SJSA1 (cell line): ENCODE results near the gene VWF. TPM values are rescaled to one million over a fixed set of nuclear protein-coding genes. Genes with fewer than 3 reads are reported as not detected.
A peak's percentile ranks its signal among the peaks of the same experiment; 100 is the strongest.
"Not testable (repeated sequence)": the region's sequence is repeated elsewhere in the genome, so short reads cannot be mapped to it uniquely, and the experiment has no call there.

ENCODE experiments used
- DNase-seq, 2 experiments: peaks; one replicate each; pipeline ENCODE4 v3.0.0-alpha.2; 2015 to 2020; ENCODE audit warnings: low spot score in 2 of 2, low read depth in 1 of 2
- H3K27ac ChIP-seq: fragments of 250-450 bp; sonication (Bioruptor Pico); 2 replicates; pipeline ENCODE4 v1.5.1; 2020; ENCODE audit warnings: mild to moderate bottlenecking, moderate library complexity
- H3K27me3 ChIP-seq: fragments of 250-450 bp; sonication (Bioruptor Pico); replicated peaks from 2 replicates; pipeline ENCODE4 v1.5.1; 2020; ENCODE audit warnings: mild to moderate bottlenecking, moderate library complexity
- H3K36me3 ChIP-seq: fragments of 250-450 bp; sonication (Bioruptor Pico); 2 replicates; pipeline ENCODE4 v1.5.1; 2020; ENCODE audit warnings: mild to moderate bottlenecking
- H3K4me1 ChIP-seq: fragments of 250-450 bp; sonication (Bioruptor Pico); replicated peaks from 2 replicates; pipeline ENCODE4 v1.6.1; 2021; ENCODE audit warnings: mild to moderate bottlenecking
- H3K4me3 ChIP-seq: fragments of 250-450 bp; sonication (Bioruptor Pico); 2 replicates; pipeline ENCODE4 v1.5.1; 2020; ENCODE audit warnings: mild to moderate bottlenecking
- H3K9me3 ChIP-seq: fragments of 250-450 bp; sonication (Bioruptor Pico); replicated peaks from 2 replicates; pipeline ENCODE4 v1.5.1; 2020; ENCODE audit warnings: mild to moderate bottlenecking
- total RNA-seq: library from RNA; depleted of rRNA; stranded (reverse); fragments of >200 nt; shearing (Covaris generic); gene quantifications from 2 replicates; pipeline ENCODE4 v1.2.3, GENCODE V29; 2014

The VWF gene
- total RNA-seq, 1 experiment from 2014 or later, result 0.50 TPM

- H3K36me3 ChIP-seq, result no peaks in the 10 kb centered on the region
- peak in 1 of 2 experiments; percentile 28 for DNase-seq
Measured at GRCh38 chr12:6030081-6030480, 94.4 kb downstream of the VWF start.

GRCh38 chr12:6029401-6029800 is 95.1 kb downstream of the VWF start:
- no peak overlapping the region for H3K27ac ChIP-seq
- H3K9me3 ChIP-seq, result 0 out of 2 replicates have a peak, but pooled peaks cover 5% of the 10 kb centered on the region
- no peaks in the 10 kb centered on the region for H3K4me1 ChIP-seq
- DNase-seq, result peak in 1 of 2 experiments; percentile 29
- no peaks in the 10 kb centered on the region for H3K27me3 ChIP-seq
- H3K36me3 ChIP-seq, result no peaks in the 10 kb centered on the region
- H3K4me3 ChIP-seq, result no peak overlapping the region

More at GRCh38 chr12:6030081-6030480, 94.4 kb downstream of the VWF start:
- Histone ChIP-seq H3K4me3 (no peak overlapping the region), H3K4me1 (no peaks in the 10 kb centered on the region), H3K27me3 (no peaks in the 10 kb centered on the region), H3K27ac (no peak overlapping the region), H3K9me3 (0 out of 2 replicates have a peak, but pooled peaks cover 5% of the 10 kb centered on the region)

DNA sequence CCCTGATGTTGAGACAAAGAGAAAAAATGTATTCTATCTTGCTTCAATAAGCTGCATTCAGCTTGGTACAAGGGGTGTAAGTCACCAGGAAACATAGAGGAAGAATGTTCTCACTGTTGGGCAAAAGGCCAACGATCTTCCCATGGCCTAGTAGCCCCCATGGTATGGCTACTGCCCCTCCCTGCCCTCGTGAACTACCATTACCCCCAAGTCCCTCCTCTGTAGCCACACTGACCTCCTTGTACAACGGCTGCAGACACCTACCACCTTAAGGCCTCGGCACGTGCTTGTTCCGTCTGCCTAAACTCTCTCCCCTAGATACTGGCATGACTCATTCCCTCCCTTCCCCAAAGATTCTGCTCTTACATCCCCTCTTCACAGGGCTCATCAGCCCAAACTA is 97.5 kb downstream of the VWF start:
- Histone ChIP-seq H3K36me3 (no peaks in the 10 kb centered on the region), H3K27ac (no peak overlapping the region), H3K4me3 (no peak overlapping the region), H3K27me3 (no peaks in the 10 kb centered on the region), H3K4me1 (no peaks in the 10 kb centered on the region), H3K9me3 (0 out of 2 replicates have a peak, but pooled peaks cover 5% of the 10 kb centered on the region)
- no peak for DNase-seq

GRCh38 chr12:6025703-6026298 is 98.7 kb downstream of the VWF start:
- not testable (repeated sequence) for H3K4me3 ChIP-seq, H3K27me3 ChIP-seq, DNase-seq, H3K4me1 ChIP-seq, H3K27ac ChIP-seq, H3K36me3 ChIP-seq, H3K9me3 ChIP-seq

DNA sequence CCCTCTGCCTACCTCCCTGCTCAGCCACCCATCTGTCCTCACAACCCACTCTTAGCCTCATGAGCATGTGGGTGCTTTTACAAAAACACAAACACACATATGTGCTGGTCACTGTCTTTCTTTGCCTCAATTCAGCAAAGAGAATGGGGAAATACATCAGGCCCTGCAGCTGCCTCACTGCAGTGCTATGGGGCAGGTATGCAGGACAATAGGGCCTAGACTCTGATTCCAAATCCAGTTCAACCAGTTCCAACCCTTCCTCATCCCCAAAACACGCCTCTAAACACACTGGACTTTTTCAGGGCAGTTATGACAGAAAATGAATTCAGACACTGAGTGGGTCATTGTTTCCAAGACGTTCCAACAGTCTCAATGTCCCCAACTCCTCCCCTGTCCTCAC is 100.4 kb downstream of the VWF start:
- not testable (repeated sequence) for H3K4me1 ChIP-seq, H3K4me3 ChIP-seq, H3K27ac ChIP-seq, H3K9me3 ChIP-seq, H3K27me3 ChIP-seq, H3K36me3 ChIP-seq, DNase-seq

DNA sequence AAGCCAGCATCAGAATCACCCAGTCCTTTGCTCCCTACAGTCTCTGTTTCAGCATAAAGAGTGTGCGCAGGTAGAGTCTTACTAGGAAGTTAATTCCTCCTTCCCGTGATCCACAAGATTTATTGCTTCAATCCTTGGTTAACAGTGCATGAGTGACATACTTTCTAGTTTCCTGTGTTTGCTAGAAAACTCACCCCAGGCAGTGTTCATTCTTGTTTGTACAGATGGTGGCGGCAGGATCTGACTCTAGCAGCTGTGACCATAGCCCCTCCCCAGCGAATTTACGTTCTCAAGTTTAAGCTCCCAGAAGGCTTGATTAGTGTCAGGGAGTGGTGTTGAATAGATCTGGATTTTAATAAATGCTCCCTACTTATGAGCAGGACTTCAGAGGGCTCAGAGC is 103.5 kb downstream of the VWF start:
- Histone ChIP-seq H3K9me3 (no peaks in the 10 kb centered on the region), H3K4me1 (no peaks in the 10 kb centered on the region), H3K27me3 (no peaks in the 10 kb centered on the region), H3K4me3 (no peak overlapping the region), H3K36me3 (no peaks in the 10 kb centered on the region), H3K27ac (no peak overlapping the region)
- DNase-seq, result no peak

DNA sequence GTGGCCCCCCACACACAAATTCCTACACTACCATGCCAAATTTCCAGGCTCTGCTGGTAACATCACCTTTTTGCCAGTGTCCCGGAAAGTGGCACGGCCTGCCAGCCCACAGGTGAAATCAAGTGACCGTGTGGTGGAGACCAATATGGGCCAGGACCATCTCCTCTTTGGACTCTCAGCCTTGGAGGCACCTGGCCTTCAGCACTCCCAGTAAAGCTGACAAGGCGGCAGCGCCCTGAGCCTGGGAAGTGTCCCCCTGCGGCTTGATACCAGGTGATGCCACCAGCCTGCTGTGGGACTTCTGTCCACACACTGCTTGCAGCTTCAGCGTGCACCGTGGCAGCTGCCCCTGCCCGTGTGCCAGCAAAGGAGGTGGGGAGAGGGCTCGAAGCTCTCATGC is 104.0 kb downstream of the VWF start:
- not testable (repeated sequence) for H3K27me3 ChIP-seq, H3K4me3 ChIP-seq, H3K9me3 ChIP-seq, H3K36me3 ChIP-seq, DNase-seq, H3K27ac ChIP-seq, H3K4me1 ChIP-seq

GRCh38 chr12:6019256-6019655 is 105.2 kb downstream of the VWF start:
- not testable (repeated sequence) for H3K27ac ChIP-seq, H3K36me3 ChIP-seq, H3K9me3 ChIP-seq, H3K27me3 ChIP-seq, DNase-seq, H3K4me3 ChIP-seq, H3K4me1 ChIP-seq

GRCh38 chr12:6018265-6018664 is 106.2 kb downstream of the VWF start:
- Histone ChIP-seq H3K4me1 (no peaks in the 10 kb centered on the region), H3K36me3 (no peaks in the 10 kb centered on the region), H3K27ac (no peak overlapping the region), H3K9me3 (no peaks in the 10 kb centered on the region), H3K27me3 (no peaks in the 10 kb centered on the region), H3K4me3 (no peak overlapping the region)
- DNase-seq, result no peak

- Histone ChIP-seq H3K36me3 (no peaks in the 10 kb centered on the region), H3K9me3 (no peaks in the 10 kb centered on the region)
- no peak for DNase-seq
Measured at GRCh38 chr12:6016756-6017155, 107.7 kb downstream of the VWF start.

DNA sequence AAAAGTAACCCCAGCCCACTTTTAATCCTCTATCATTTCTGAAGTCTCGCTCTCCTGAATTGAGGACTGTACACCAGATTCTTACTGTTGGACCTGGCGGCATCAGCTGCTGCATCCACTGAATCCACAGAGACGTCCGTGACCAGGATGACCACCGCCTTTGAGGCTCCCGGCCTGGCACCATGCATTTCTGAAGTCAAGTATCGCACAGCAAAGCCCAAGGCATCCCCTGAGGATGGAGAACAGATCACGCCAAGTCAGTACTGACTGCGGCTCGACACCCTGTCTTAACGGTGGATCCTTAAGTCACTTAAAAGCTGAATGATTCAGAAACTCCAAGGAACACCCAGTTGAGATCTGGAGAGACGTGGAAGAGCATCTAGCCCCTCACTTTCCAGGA is 108.5 kb downstream of the VWF start:
- not testable (repeated sequence) for H3K27me3 ChIP-seq, H3K36me3 ChIP-seq, H3K4me1 ChIP-seq, H3K9me3 ChIP-seq, H3K27ac ChIP-seq, H3K4me3 ChIP-seq, DNase-seq

More at GRCh38 chr12:6016756-6017155, 107.7 kb downstream of the VWF start:
- Histone ChIP-seq H3K4me1 (no peaks in the 10 kb centered on the region), H3K27me3 (no peaks in the 10 kb centered on the region), H3K27ac (no peak overlapping the region), H3K4me3 (no peak overlapping the region)

DNA sequence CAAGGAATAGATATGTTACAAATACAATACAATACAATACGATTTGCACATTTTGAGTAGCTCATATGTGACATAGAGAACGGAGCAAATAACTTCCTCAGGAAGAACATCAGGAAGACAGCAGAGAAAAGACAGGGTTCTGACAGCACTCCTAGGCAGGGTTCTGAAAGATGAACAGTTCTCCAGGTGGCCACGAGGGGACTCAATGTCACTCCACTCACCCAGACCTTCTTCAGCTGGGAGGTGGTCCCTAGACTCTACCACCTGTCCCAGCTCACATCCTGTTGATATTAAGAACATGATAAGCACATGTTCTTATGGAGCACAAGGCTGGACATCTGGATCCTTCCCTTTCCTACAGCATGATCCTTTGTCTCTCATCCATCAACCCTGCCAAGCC is 109.2 kb downstream of the VWF start:
- not testable (repeated sequence) for H3K4me1 ChIP-seq, H3K36me3 ChIP-seq, DNase-seq, H3K27me3 ChIP-seq, H3K4me3 ChIP-seq, H3K27ac ChIP-seq, H3K9me3 ChIP-seq

DNA sequence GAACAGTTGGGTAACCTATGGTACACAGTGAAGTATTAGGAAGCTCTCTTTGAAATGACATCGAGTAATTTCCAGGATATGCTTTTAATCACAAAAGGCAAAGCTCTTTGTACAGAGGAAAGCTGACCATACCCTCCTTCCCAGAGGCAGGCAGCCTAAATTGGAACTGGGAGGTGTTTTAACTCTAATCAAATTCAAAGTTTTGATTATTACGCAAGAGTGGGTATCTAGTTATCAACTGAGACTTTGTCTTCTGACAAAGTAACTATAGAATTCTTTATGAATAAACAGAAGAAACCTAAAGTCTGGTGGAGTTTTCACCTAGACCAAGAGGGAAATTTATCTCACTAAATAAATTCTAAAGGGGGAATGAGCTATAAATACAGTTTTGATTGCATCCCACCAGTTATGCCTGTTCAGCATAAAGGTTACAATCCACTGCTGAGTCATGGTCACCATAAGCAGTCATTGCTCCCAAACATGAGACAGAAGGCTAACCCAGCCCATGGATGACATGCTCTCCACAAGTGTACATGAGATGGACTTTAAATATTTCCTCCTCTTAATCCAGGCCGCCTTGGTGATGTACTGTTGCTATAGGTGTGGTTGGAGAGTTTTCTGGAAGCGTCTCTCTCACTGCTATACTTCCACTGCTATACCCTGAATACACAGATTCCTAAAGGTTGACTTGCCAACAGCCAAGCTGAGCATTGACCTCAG is 113.7 kb downstream of the VWF start:
- H3K27ac ChIP-seq, H3K4me3 ChIP-seq, H3K27me3 ChIP-seq, H3K9me3 ChIP-seq, H3K36me3 ChIP-seq, H3K4me1 ChIP-seq, DNase-seq: not testable (repeated sequence)

GRCh38 chr12:5997260-5997659 is 127.2 kb downstream of the VWF start:
- no peaks in the 10 kb centered on the region for H3K36me3 ChIP-seq
- DNase-seq, result no peak
- H3K9me3 ChIP-seq, result no peaks in the 10 kb centered on the region
- no peaks in the 10 kb centered on the region for H3K27me3 ChIP-seq
- no peak overlapping the region for H3K4me3 ChIP-seq
- no peak overlapping the region for H3K27ac ChIP-seq
- no peaks in the 10 kb centered on the region for H3K4me1 ChIP-seq

DNA sequence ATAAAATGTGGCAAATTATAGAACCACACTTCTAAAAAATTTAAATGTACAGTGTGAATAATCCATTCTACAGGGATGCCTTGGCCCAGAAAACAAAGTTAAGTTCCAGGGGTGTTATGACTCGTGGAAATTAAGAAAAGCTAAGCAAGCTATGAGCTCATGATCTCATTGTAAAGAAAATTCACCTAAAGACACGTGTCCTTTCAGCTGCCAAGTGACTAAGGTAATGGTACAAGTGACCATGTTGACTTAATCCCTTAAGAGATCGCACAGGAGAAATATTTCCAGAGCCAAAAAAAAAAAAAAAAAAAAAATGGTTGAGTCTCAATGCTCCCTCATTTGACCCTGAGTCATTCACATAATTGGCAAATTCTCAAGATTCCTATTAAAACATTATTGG is 128.0 kb downstream of the VWF start:
- H3K36me3 ChIP-seq, result no peaks in the 10 kb centered on the region
- H3K27me3 ChIP-seq, result no peaks in the 10 kb centered on the region
- no peak overlapping the region for H3K4me3 ChIP-seq
- no peak overlapping the region for H3K27ac ChIP-seq
- no peaks in the 10 kb centered on the region for H3K9me3 ChIP-seq
- no peak for DNase-seq
- no peaks in the 10 kb centered on the region for H3K4me1 ChIP-seq
